Keratinocyte (primary cell): Measurements from ENCODE around the gene CYB561A3. TPM values are rescaled to one million over a fixed set of nuclear protein-coding genes. Genes with fewer than 3 reads are reported as not detected.

Source experiments
- DNase-seq: peaks from one replicate; pipeline ENCODE4 v3.0.0-alpha.2; 2011; ENCODE audit warnings: low read depth, missing footprints, low spot score
- FAIRE-seq: peaks from 2 replicates; lab custom pipeline; 2011; peaks lifted over from hg19 to GRCh38; lab: Jason Lieb, UNC
- H2AFZ ChIP-seq: 2 replicates; pipeline ENCODE4 v1.6.0; 2012; ENCODE audit warnings: low read length, control low read depth, inconsistent platforms; ENCODE audit not compliant: control insufficient read depth
- H3K27ac ChIP-seq: 2 replicates; pipeline ENCODE4 v1.5.1; 2011; ENCODE audit warnings: low read length; ENCODE audit not compliant: control insufficient read depth, insufficient read depth
- H3K27me3 ChIP-seq: 3 replicates; pipeline ENCODE4 v1.6.0; 2011; ENCODE audit warnings: low read length; ENCODE audit not compliant: control insufficient read depth, insufficient read depth; ENCODE audit errors: extremely low read depth
- H3K36me3 ChIP-seq, 2 experiments: 2 replicates in 1 of 2; 3 replicates in 1 of 2; pipeline ENCODE4 v1.5.1; 2011; ENCODE audit warnings: low read length in 2 of 2, mild to moderate bottlenecking in 1 of 2; ENCODE audit not compliant: control insufficient read depth in 2 of 2, insufficient read depth in 2 of 2; ENCODE audit errors: extremely low read depth in 1 of 2
- H3K4me1 ChIP-seq: 3 replicates; pipeline ENCODE4 v1.5.1; 2011; ENCODE audit warnings: low read length; ENCODE audit not compliant: control insufficient read depth, insufficient read depth; ENCODE audit errors: extremely low read depth
- H3K4me2 ChIP-seq: 3 replicates; pipeline ENCODE4 v1.6.0; 2011; ENCODE audit warnings: low read depth, low read length; ENCODE audit not compliant: control insufficient read depth, insufficient read depth; ENCODE audit errors: extremely low read depth
- H3K4me3 ChIP-seq, 3 experiments: fragments of 200-600 bp in 1 of 3; sonication (generic) in 1 of 3; 2 replicates in 2 of 3; 3 replicates in 1 of 3; pipeline ENCODE4 v1.5.1; 2011 to 2016; ENCODE audit warnings: low read length in 3 of 3, mild to moderate bottlenecking in 3 of 3, control low read depth in 2 of 3, inconsistent platforms in 1 of 3, low read depth in 1 of 3, mixed read lengths in 1 of 3, mixed run types in 1 of 3, moderate library complexity in 1 of 3; ENCODE audit not compliant: control insufficient read depth in 2 of 3, insufficient read depth in 2 of 3; ENCODE audit errors: extremely low read depth in 1 of 3
- H3K79me2 ChIP-seq: 2 replicates; pipeline ENCODE4 v1.6.0; 2012; ENCODE audit warnings: low read length; ENCODE audit not compliant: control insufficient read depth, insufficient read depth
- H3K9ac ChIP-seq: 3 replicates; pipeline ENCODE4 v1.6.0; 2011; ENCODE audit warnings: low read length; ENCODE audit not compliant: control insufficient read depth, insufficient read depth; ENCODE audit errors: extremely low read depth
- H3K9me1 ChIP-seq: 3 replicates; pipeline ENCODE4 v1.6.0; 2011; ENCODE audit warnings: low read length; ENCODE audit not compliant: control insufficient read depth, insufficient read depth; ENCODE audit errors: extremely low read depth
- H3K9me3 ChIP-seq: 2 replicates; pipeline ENCODE4 v1.5.1; 2012; ENCODE audit warnings: low read depth, low read length; ENCODE audit not compliant: control insufficient read depth
- H4K20me1 ChIP-seq: 3 replicates; pipeline ENCODE4 v1.6.0; 2011; ENCODE audit warnings: low read length; ENCODE audit not compliant: control insufficient read depth, insufficient read depth; ENCODE audit errors: extremely low read depth
- CTCF ChIP-seq, 3 experiments: IDR thresholded peaks in 1 of 3; conservative IDR thresholded peaks in 1 of 3; optimal IDR thresholded peaks in 1 of 3; 2 replicates in 2 of 3; 3 replicates in 1 of 3; pipeline versions ENCODE3 to v1.5.1; 2011; ENCODE audit warnings: low read length in 3 of 3, mild to moderate bottlenecking in 3 of 3, moderate library complexity in 2 of 3, control low read depth in 1 of 3, inconsistent platforms in 1 of 3; ENCODE audit not compliant: insufficient read depth in 2 of 3; ENCODE audit errors: extremely low read depth in 1 of 3
- EZH2 ChIP-seq: IDR thresholded peaks from one replicate; pipeline ENCODE4 v1.6.1; 2012; ENCODE audit warnings: inconsistent platforms, mild to moderate bottlenecking, low read length, moderate library complexity
- dilution Hi-C: fragments of 300-500 bp; cut with MboI; formaldehyde crosslinking; loops from one replicate; pipeline ENCODE4 v1.7.0; 2020; ENCODE audit warnings: low sequenced_read_pairs; ENCODE audit not compliant: extremely low pct_ligation_motif_present
- polyA plus RNA-seq, 5 experiments: library from polyadenylated mRNA; depleted of rRNA in 3 of 5; stranded (reverse) in 3 of 5; stranded (forward) in 1 of 5; unstranded in 1 of 5; fragments of >200 nt; gene quantifications; 1 replicate in 1 of 5; 2 replicates in 3 of 5; 3 replicates in 1 of 5; pipeline versions ENCODE4 v1.2.1 to v1.2.3, GENCODE V29; 2011 to 2012; ENCODE audit warnings: missing spikeins in 2 of 5, low read depth in 1 of 5, low replicate concordance in 1 of 5

Gene CYB561A3
- polyA plus RNA-seq, 1 donor (not counting 4 experiments of a cell fraction or from before 2014, with no cell fraction given) = 42.3 TPM

DNA sequence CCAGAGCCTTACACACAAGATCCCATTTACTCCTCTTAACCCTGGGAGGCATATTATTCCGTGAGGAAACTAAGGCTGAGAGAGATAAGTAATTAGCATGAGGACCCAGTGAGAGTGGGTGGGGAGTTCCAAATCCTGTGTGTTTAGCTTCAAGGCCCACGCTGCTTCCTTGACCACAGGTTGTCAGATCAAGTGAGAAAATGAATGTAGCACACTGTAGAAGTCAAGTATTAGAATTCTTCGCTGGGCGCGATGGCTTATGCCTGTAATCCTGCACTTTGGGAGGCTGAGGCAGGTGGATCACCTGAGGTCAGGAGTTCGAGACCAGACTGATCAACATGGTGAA, 3.8 kb downstream of the CYB561A3 start:
- Histone ChIP-seq H3K9ac (no peak overlapping the region), H3K4me3 (no peak overlapping the region), H3K27me3 (no peaks in the 10 kb centered on the region), H3K79me2 (peaks cover 19% of the 10 kb centered on the region), H2AFZ (no peak overlapping the region), H3K4me1 (peaks cover 5% of the 10 kb centered on the region), H3K9me1 (no peaks in the 10 kb centered on the region), H3K27ac (no peak overlapping the region), H4K20me1 (no peaks in the 10 kb centered on the region), H3K4me2 (no peak overlapping the region), H3K9me3 (no peaks in the 10 kb centered on the region), H3K36me3 (peaks cover 5 to 12% of the 10 kb centered on the region in 2 experiments)
- dilution Hi-C loops = no loop called here
- no peak for FAIRE-seq
- DNase-seq = no peak
- TF ChIP-seq EZH2 (no peak), CTCF (optimal IDR thresholded peaks at IDR 0.05 in 1 of 3, IDR thresholded peaks at IDR 0.05 in 1 of 3, conservative IDR thresholded peaks at IDR 0.05 in 1 of 3; ENCODE audit: extremely low read depth in 1 of 3, insufficient read depth in 2 of 3, low read length in 3 of 3) (no peak)

DNA sequence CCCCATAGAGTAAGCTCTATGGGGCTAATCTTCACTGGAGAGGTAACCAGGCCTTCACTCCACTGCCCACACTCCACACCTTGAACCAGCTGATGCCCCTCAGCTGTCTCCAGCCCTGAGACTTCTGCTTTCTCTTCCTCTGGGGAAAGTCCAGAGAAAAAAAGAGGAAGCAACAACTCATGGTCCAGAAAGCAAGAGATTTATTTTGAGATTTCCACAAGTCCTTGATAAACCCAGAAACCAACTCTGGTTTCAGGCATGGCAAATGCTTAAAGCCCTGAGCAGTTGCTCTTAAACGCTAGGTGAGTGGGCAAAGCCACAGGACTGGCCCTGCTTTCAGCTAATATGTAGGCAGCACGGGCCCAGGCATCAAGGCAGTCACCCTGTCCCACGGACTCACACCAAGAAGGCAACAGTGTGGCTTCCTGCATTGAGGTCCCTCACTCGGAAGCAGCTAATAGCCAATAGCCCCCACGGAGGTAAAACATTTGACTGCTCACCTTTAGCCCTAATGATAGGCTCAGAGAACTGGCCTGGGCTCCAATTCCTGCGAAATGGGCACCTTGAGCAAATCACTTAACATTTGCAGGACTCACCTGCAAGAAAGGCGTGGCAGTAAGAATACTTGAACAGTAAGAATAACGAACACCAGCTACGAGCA, 4.3 kb downstream of the CYB561A3 start:
- H3K4me3 ChIP-seq = no peak overlapping the region
- peaks cover 4% of the 10 kb centered on the region for H3K4me1 ChIP-seq
- peaks cover 5 to 17% of the 10 kb centered on the region in 2 experiments for H3K36me3 ChIP-seq
- H3K79me2 ChIP-seq = peaks cover 15% of the 10 kb centered on the region
- no peak overlapping the region for H2AFZ ChIP-seq
- FAIRE-seq (no peak), DNase-seq (no peak)
- H3K4me2 ChIP-seq = no peak overlapping the region
- dilution Hi-C loops = no loop called here
- no peaks in the 10 kb centered on the region for H3K9me3 ChIP-seq
- H3K9ac ChIP-seq = no peak overlapping the region
- TF ChIP-seq CTCF (optimal IDR thresholded peaks at IDR 0.05 in 1 of 3, IDR thresholded peaks at IDR 0.05 in 1 of 3, conservative IDR thresholded peaks at IDR 0.05 in 1 of 3; ENCODE audit: extremely low read depth in 1 of 3, insufficient read depth in 2 of 3, low read length in 3 of 3) = no peak
- no peak for TF ChIP-seq EZH2
- no peak overlapping the region for H3K27ac ChIP-seq
- no peaks in the 10 kb centered on the region for H3K27me3 ChIP-seq
- H3K9me1 ChIP-seq = no peaks in the 10 kb centered on the region
- no peaks in the 10 kb centered on the region for H4K20me1 ChIP-seq
